H9 (cell line): ENCODE measurements around the gene MGP. TPM values are rescaled to one million over a fixed set of nuclear protein-coding genes. Genes with fewer than 3 reads are reported as not detected.
A peak's percentile ranks its signal among the peaks of the same experiment; 100 is the strongest.

Experiments used
- DNase-seq: peaks from one replicate; pipeline ENCODE4 v3.0.0-alpha.2; 2017
- H2AFZ ChIP-seq: one replicate; pipeline ENCODE4 v1.6.1; 2013; ENCODE audit warnings: mild to moderate bottlenecking, low read length, control low read depth, moderate library complexity
- H2AK5ac ChIP-seq: 2 replicates; pipeline ENCODE4 v1.6.1; 2013; ENCODE audit warnings: low read length, control low read depth, mixed read lengths; ENCODE audit not compliant: insufficient read length
- H2BK120ac ChIP-seq: one replicate; pipeline ENCODE4 v1.6.1; 2013; ENCODE audit warnings: low read depth, mild to moderate bottlenecking, low read length, control low read depth, inconsistent platforms; ENCODE audit not compliant: poor library complexity, severe bottlenecking
- H2BK12ac ChIP-seq: 2 replicates; pipeline ENCODE4 v1.6.1; 2013; ENCODE audit warnings: low read length, control low read depth, mixed read lengths, low read depth; ENCODE audit not compliant: insufficient read length
- H2BK15ac ChIP-seq: 2 replicates; pipeline ENCODE4 v1.6.1; 2013; ENCODE audit warnings: low read depth, low read length, control low read depth
- H2BK20ac ChIP-seq: one replicate; pipeline ENCODE4 v1.6.1; 2013; ENCODE audit warnings: low read depth, mild to moderate bottlenecking, low read length, control low read depth, inconsistent platforms; ENCODE audit not compliant: poor library complexity, severe bottlenecking
- H2BK5ac ChIP-seq: 2 replicates; pipeline ENCODE4 v1.6.1; 2013; ENCODE audit warnings: low read length, control low read depth, mixed read lengths; ENCODE audit not compliant: insufficient read length
- H3K14ac ChIP-seq: 2 replicates; pipeline ENCODE4 v1.6.1; 2013; ENCODE audit warnings: low read length, control low read depth; ENCODE audit not compliant: insufficient read depth
- H3K18ac ChIP-seq: 2 replicates; pipeline ENCODE4 v1.6.1; 2013; ENCODE audit warnings: low read depth, mild to moderate bottlenecking, mixed read lengths, low read length, control low read depth; ENCODE audit not compliant: insufficient read length
- H3K23ac ChIP-seq: 2 replicates; pipeline ENCODE4 v1.6.1; 2013; ENCODE audit warnings: low read length, control low read depth, mixed read lengths, low read depth; ENCODE audit not compliant: insufficient read length
- H3K23me2 ChIP-seq: 2 replicates; pipeline ENCODE4 v1.6.1; 2013; ENCODE audit warnings: low read depth, mild to moderate bottlenecking, mixed read lengths, low read length, control low read depth; ENCODE audit not compliant: insufficient read length, poor library complexity, severe bottlenecking
- H3K27ac ChIP-seq: 2 replicates; pipeline ENCODE4 v1.5.1; 2013; ENCODE audit warnings: low read length, control low read depth, mixed read lengths, low read depth; ENCODE audit not compliant: insufficient read length
- H3K27me3 ChIP-seq: 2 replicates; pipeline ENCODE4 v1.6.1; 2013; ENCODE audit warnings: low read length, control low read depth, inconsistent platforms; ENCODE audit not compliant: insufficient read depth
- H3K4ac ChIP-seq: 2 replicates; pipeline ENCODE4 v1.6.1; 2013; ENCODE audit warnings: low read depth, mild to moderate bottlenecking, control low read depth, inconsistent platforms, low read length, moderate library complexity
- H3K4me1 ChIP-seq: 2 replicates; pipeline ENCODE4 v1.6.1; 2013; ENCODE audit warnings: low read length, control low read depth, inconsistent platforms; ENCODE audit not compliant: insufficient read depth
- H3K4me2 ChIP-seq: 2 replicates; pipeline ENCODE4 v1.6.1; 2013; ENCODE audit warnings: low read length, control low read depth, mixed read lengths; ENCODE audit not compliant: insufficient read length, insufficient read depth
- H3K56ac ChIP-seq: 2 replicates; pipeline ENCODE4 v1.6.1; 2013; ENCODE audit warnings: low read depth, mild to moderate bottlenecking, mixed read lengths, low read length, control low read depth; ENCODE audit not compliant: insufficient read length
- H3K79me1 ChIP-seq: 2 replicates; pipeline ENCODE4 v1.6.1; 2013; ENCODE audit warnings: low read depth, mild to moderate bottlenecking, moderate library complexity, low read length, control low read depth, inconsistent platforms; ENCODE audit not compliant: insufficient read depth, poor library complexity, severe bottlenecking
- H3K79me2 ChIP-seq: 2 replicates; pipeline ENCODE4 v1.6.1; 2013; ENCODE audit warnings: low read length, control low read depth, inconsistent platforms; ENCODE audit not compliant: insufficient read depth
- H3K9ac ChIP-seq: 2 replicates; pipeline ENCODE4 v1.6.1; 2013; ENCODE audit warnings: low read length, control low read depth, mixed read lengths; ENCODE audit not compliant: insufficient read length; ENCODE audit errors: extremely low read depth
- H3K9me3 ChIP-seq: one replicate; pipeline ENCODE4 v1.6.1; 2013; ENCODE audit warnings: low read depth, low read length, inconsistent platforms; ENCODE audit not compliant: control insufficient read depth
- H3T11ph ChIP-seq: one replicate; pipeline ENCODE4 v1.6.1; 2013; ENCODE audit warnings: mild to moderate bottlenecking, low read length, control low read depth, inconsistent platforms
- H4K20me1 ChIP-seq: one replicate; pipeline ENCODE4 v1.6.1; 2013; ENCODE audit not compliant: control insufficient read depth, insufficient read length, insufficient read depth
- H4K5ac ChIP-seq: 2 replicates; pipeline ENCODE4 v1.6.1; 2013; ENCODE audit warnings: low read depth, mild to moderate bottlenecking, mixed read lengths, low read length, control low read depth; ENCODE audit not compliant: insufficient read length
- H4K8ac ChIP-seq: replicated peaks from 2 replicates; pipeline ENCODE4 v1.6.1; 2013; ENCODE audit warnings: low read length, control low read depth, mixed read lengths, low read depth; ENCODE audit not compliant: insufficient read length
- H4K91ac ChIP-seq: 2 replicates; pipeline ENCODE4 v1.6.1; 2013; ENCODE audit warnings: low read depth, mild to moderate bottlenecking, moderate library complexity, mixed read lengths, low read length, control low read depth; ENCODE audit not compliant: insufficient read length
- H3K27ac Mint-ChIP-seq, 3 experiments: 2 replicates in 2 of 3; 3 replicates in 1 of 3; pipeline ENCODE4 v1.8.0; 2020 to 2021; ENCODE audit warnings: mixed read lengths in 3 of 3, mild to moderate bottlenecking in 1 of 3, moderate library complexity in 1 of 3
- H3K27me3 Mint-ChIP-seq: 2 replicates; pipeline ENCODE4 v1.8.0; 2021; ENCODE audit warnings: low read depth, mild to moderate bottlenecking, moderate library complexity, mixed read lengths
- H3K36me3 Mint-ChIP-seq, 3 experiments: 2 replicates in 2 of 3; 3 replicates in 1 of 3; pipeline ENCODE4 v1.8.0; 2020 to 2021; ENCODE audit warnings: low read depth in 3 of 3, mixed read lengths in 3 of 3; ENCODE audit not compliant: insufficient read depth in 1 of 3
- H3K4me1 Mint-ChIP-seq, 2 experiments: 2 replicates each; pipeline ENCODE4 v1.8.0; 2020; ENCODE audit warnings: mixed read lengths in 2 of 2
- H3K4me3 Mint-ChIP-seq, 2 experiments: 2 replicates in 1 of 2; 3 replicates in 1 of 2; pipeline ENCODE4 v1.8.0; 2020 to 2021; ENCODE audit warnings: mild to moderate bottlenecking in 2 of 2, mixed read lengths in 2 of 2, moderate library complexity in 1 of 2
- H3K9me3 Mint-ChIP-seq, 2 experiments: 2 replicates in 1 of 2; 3 replicates in 1 of 2; pipeline ENCODE4 v1.8.0; 2020; ENCODE audit warnings: mild to moderate bottlenecking in 2 of 2, mixed read lengths in 2 of 2, moderate library complexity in 1 of 2
- CTCF ChIP-seq: fragments of 200-600 bp; sonication (generic); conservative IDR thresholded peaks from 3 replicates; pipeline ENCODE4 v1.8.0; 2021; ENCODE audit warnings: antibody characterized with exemption, mild to moderate bottlenecking
- WGBS: extraction: QIAGEN DNeasy Blood & Tissue Kit; methylation state at CpG from one replicate; pipeline ENCODE4 v1.1.7; 2013; ENCODE audit warnings: missing lambda C conversion rate, low lambda C conversion rate, mixed read lengths; ENCODE audit not compliant: insufficient read length; ENCODE audit errors: extremely low coverage; 5-methylcytosine and 5-hydroxymethylcytosine counted together
- total RNA-seq: library from RNA; stranded (reverse); gene quantifications from 2 replicates; pipeline ENCODE4 v1.2.1, GENCODE V29; 2021

Gene MGP
- total RNA-seq, 1 experiment from 2014 or later = not detected

- Histone ChIP-seq H3K79me1 (no peaks in the 10 kb centered on the region), H3K23me2 (no peaks in the 10 kb centered on the region), H4K20me1 (no peaks in the 10 kb centered on the region), H2BK20ac (no peak overlapping the region), H3T11ph (no peak overlapping the region), H3K27ac (no peak overlapping the region), H4K8ac (no peak overlapping the region), H3K4me2 (no peak overlapping the region), H2BK5ac (no peak overlapping the region), H2AFZ (no peak overlapping the region), H2BK120ac (no peak overlapping the region), H3K79me2 (no peaks in the 10 kb centered on the region), H3K23ac (no peak overlapping the region), H3K56ac (no peak overlapping the region), H3K9me3 (no peaks in the 10 kb centered on the region), H2BK12ac (no peak overlapping the region), H3K27me3 (no peaks in the 10 kb centered on the region), H2BK15ac (no peak overlapping the region), H2AK5ac (no peak overlapping the region), H3K4ac (no peak overlapping the region), H3K14ac (no peak overlapping the region), H4K5ac (no peak overlapping the region), H4K91ac (no peak overlapping the region), H3K9ac (no peak overlapping the region), H3K18ac (no peak overlapping the region), H3K4me1 (peaks cover 2% of the 10 kb centered on the region; the same call in 1 of the 2 replicates)
- no peak for DNase-seq
- Mint-ChIP-seq H3K36me3 (no peaks in the 10 kb centered on the region), H3K27ac (peak overlapping the region in 1 of 3 experiments; percentile 36; a peak in 1 of 7 replicates), H3K9me3 (no peaks in the 10 kb centered on the region), H3K27me3 (no peaks in the 10 kb centered on the region), H3K4me1 (peaks cover 2 to 9% of the 10 kb centered on the region in 2 experiments; a peak in 3 of 4 replicates), H3K4me3 (no peak overlapping the region)
- no CpG with 5 or more reads among the region's 5 CpGs for WGBS
- no peak for TF ChIP-seq CTCF
Observed at GRCh38 chr12:14893506-14894250, 8.0 kb upstream of the MGP start.
